WERI-Rb-1 (cell line): ENCODE data around the gene JAK2.

Source experiments
- DNase-seq: peaks from one replicate; pipeline ENCODE4 v3.0.0-alpha.2; 2020
- H3K27ac ChIP-seq: fragments of 250-450 bp; sonication (Bioruptor Pico); 2 replicates; pipeline ENCODE4 v1.5.1; 2020; ENCODE audit warnings: mild to moderate bottlenecking, moderate library complexity
- H3K27me3 ChIP-seq: fragments of 250-450 bp; sonication (Bioruptor Pico); 2 replicates; pipeline ENCODE4 v1.5.1; 2021; ENCODE audit warnings: mild to moderate bottlenecking, low read depth, moderate library complexity; ENCODE audit not compliant: insufficient read depth, severe bottlenecking
- H3K36me3 ChIP-seq: fragments of 250-450 bp; sonication (Bioruptor Pico); 2 replicates; pipeline ENCODE4 v1.5.1; 2020; ENCODE audit warnings: mild to moderate bottlenecking, moderate library complexity
- H3K4me3 ChIP-seq: 2 replicates; pipeline ENCODE4 v1.5.1; 2011; ENCODE audit warnings: low read depth, mild to moderate bottlenecking, control low read depth, low read length
- H3K9me3 ChIP-seq: fragments of 250-450 bp; sonication (Bioruptor Pico); 2 replicates; pipeline ENCODE4 v1.5.1; 2021; ENCODE audit warnings: mild to moderate bottlenecking, moderate library complexity; ENCODE audit not compliant: severe bottlenecking
- CTCF ChIP-seq: IDR thresholded peaks from 2 replicates; pipeline ENCODE4 v1.5.1; 2011; ENCODE audit warnings: low read depth, mild to moderate bottlenecking, control low read depth, inconsistent platforms, low read length

JAK2 gene

GRCh38 chr9:4964540-4964939 is 20.5 kb upstream of the JAK2 start:
- H3K4me3 ChIP-seq = no peak overlapping the region
- TF ChIP-seq CTCF = no peak
- H3K27ac ChIP-seq = no peak overlapping the region
- H3K9me3 ChIP-seq = no peaks in the 10 kb centered on the region
- DNase-seq = no peak
- H3K27me3 ChIP-seq = no peaks in the 10 kb centered on the region
- H3K36me3 ChIP-seq = no peaks in the 10 kb centered on the region

GRCh38 chr9:4965174-4965821 is 19.8 kb upstream of the JAK2 start:
- no peak overlapping the region for H3K27ac ChIP-seq
- H3K27me3 ChIP-seq = no peaks in the 10 kb centered on the region
- DNase-seq = no peak
- no peaks in the 10 kb centered on the region for H3K36me3 ChIP-seq
- H3K9me3 ChIP-seq = no peaks in the 10 kb centered on the region
- TF ChIP-seq CTCF = no peak
- H3K4me3 ChIP-seq = no peak overlapping the region

GRCh38 chr9:4967523-4967922 is 17.5 kb upstream of the JAK2 start:
- Histone ChIP-seq H3K4me3 (no peak overlapping the region), H3K9me3 (no peaks in the 10 kb centered on the region), H3K27me3 (no peaks in the 10 kb centered on the region), H3K27ac (no peak overlapping the region), H3K36me3 (no peaks in the 10 kb centered on the region)
- TF ChIP-seq CTCF = no peak
- DNase-seq = no peak

- no peaks in the 10 kb centered on the region for H3K36me3 ChIP-seq
- H3K4me3 ChIP-seq = no peak overlapping the region
- H3K27me3 ChIP-seq = no peaks in the 10 kb centered on the region
- H3K9me3 ChIP-seq = no peaks in the 10 kb centered on the region
- no peak for DNase-seq
- TF ChIP-seq CTCF = no peak
- H3K27ac ChIP-seq = no peak overlapping the region
Observed at GRCh38 chr9:4969130-4969529, 15.9 kb upstream of the JAK2 start.

GRCh38 chr9:4970970-4971641 is 14.0 kb upstream of the JAK2 start:
- no peaks in the 10 kb centered on the region for H3K36me3 ChIP-seq
- no peaks in the 10 kb centered on the region for H3K27me3 ChIP-seq
- no peak for TF ChIP-seq CTCF
- H3K4me3 ChIP-seq = no peak overlapping the region
- no peak overlapping the region for H3K27ac ChIP-seq
- no peak for DNase-seq
- no peaks in the 10 kb centered on the region for H3K9me3 ChIP-seq

GRCh38 chr9:4973246-4973645 is 11.8 kb upstream of the JAK2 start:
- Histone ChIP-seq H3K9me3 (no peaks in the 10 kb centered on the region), H3K36me3 (no peaks in the 10 kb centered on the region), H3K27ac (no peak overlapping the region), H3K4me3 (no peak overlapping the region), H3K27me3 (no peaks in the 10 kb centered on the region)
- no peak for DNase-seq
- no peak for TF ChIP-seq CTCF
